ENCODE results near the gene HECTD4. TPM values are rescaled to one million over a fixed set of nuclear protein-coding genes. Genes with fewer than 3 reads are reported as not detected.

Gene HECTD4
- total and polyA plus RNA-seq, 12 donors = 17.5 to 50.0 (median 27.7) TPM

DNA sequence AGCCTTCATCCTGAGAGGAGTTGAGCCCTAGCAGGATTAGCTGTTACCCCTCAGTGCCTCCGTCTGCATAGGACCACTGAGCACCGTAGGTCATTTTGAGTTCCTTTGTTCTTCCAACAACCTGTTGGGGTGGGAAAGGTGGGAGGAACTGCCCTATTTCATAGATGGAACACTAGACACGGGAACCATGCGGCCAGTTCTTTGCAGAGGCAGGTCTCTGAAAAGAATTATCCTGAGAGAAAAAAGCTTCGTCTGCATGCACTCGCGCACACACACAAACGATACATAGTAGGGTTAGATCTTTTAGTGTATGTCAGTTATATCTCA, 228.4 kb downstream of the HECTD4 start:
- no peaks in the 10 kb centered on the region for H3K9me3 ChIP-seq (replicated peaks in 1 of 3)
- 89 to 95% (median 92%) methylated on average over 8 of the region's 8 CpGs for WGBS, 4 donors
- no peak overlapping the region for H3K4me3 ChIP-seq
- no peaks in the 10 kb centered on the region for H3K4me1 ChIP-seq (replicated peaks in 1 of 2)
- H3K27ac ChIP-seq = no peak overlapping the region
- peak in 1 of 7 donors; percentile 43 for DNase-seq
- TF ChIP-seq, protein P1, sequence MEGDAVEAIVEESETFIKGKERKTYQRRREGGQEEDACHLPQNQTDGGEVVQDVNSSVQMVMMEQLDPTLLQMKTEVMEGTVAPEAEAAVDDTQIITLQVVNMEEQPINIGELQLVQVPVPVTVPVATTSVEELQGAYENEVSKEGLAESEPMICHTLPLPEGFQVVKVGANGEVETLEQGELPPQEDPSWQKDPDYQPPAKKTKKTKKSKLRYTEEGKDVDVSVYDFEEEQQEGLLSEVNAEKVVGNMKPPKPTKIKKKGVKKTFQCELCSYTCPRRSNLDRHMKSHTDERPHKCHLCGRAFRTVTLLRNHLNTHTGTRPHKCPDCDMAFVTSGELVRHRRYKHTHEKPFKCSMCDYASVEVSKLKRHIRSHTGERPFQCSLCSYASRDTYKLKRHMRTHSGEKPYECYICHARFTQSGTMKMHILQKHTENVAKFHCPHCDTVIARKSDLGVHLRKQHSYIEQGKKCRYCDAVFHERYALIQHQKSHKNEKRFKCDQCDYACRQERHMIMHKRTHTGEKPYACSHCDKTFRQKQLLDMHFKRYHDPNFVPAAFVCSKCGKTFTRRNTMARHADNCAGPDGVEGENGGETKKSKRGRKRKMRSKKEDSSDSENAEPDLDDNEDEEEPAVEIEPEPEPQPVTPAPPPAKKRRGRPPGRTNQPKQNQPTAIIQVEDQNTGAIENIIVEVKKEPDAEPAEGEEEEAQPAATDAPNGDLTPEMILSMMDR (IDR thresholded peaks at IDR 0.05) = no peak
- no peaks in the 10 kb centered on the region for H3K27me3 ChIP-seq
- intact Hi-C loops (cut with DNase I) = no loop called here
- peaks cover 0 to 62% of the 10 kb centered on the region in 2 donors for H3K36me3 ChIP-seq (replicated peaks in 1 of 2)

DNA sequence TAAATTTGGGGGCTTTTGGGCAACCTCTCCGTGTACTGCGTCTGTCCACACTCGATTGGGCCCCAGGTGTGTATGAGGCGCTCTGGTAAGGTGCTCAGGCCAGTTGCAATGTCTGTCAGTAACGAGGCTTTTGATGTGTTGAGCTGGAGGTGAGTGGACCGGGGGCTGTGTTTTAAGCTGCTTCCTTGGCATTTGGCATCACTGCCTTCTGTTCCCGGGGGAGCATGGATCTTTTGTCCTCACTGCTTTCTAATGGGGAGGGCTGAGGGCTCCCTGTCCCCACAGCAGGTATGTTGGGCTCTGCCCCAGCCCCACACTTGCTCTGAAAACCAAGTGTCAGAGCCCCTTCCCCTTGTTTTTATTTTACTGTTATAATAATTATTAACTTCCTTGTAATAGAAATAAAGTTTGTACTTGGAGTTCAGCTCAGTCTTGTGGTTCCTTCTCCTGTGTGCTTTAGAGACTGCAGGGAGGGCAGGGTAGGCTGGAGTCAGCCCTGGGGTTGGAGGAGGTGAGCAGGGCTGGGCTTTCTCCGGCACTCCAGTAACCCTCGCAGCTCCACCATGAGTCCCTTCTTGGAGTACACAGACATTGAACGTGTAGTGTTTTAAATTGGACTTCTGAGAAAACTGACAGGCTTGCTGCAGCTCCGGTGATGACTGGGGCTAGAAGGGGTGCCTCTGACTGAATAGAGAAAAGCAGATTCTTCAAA, 228.9 kb downstream of the HECTD4 start:
- intact Hi-C loops (cut with DNase I) = no loop called here
- no peak overlapping the region for H3K27ac ChIP-seq
- peaks cover 0 to 62% of the 10 kb centered on the region in 2 donors for H3K36me3 ChIP-seq (replicated peaks in 1 of 2)
- TF ChIP-seq, protein P1 (IDR thresholded peaks at IDR 0.05) = no peak
- no peak for TF ChIP-seq POLR2A (IDR thresholded peaks at IDR 0.05)
- no peaks in the 10 kb centered on the region for H3K9me3 ChIP-seq (replicated peaks in 1 of 3)
- no peak overlapping the region for H3K4me3 ChIP-seq
- H3K27me3 ChIP-seq = no peaks in the 10 kb centered on the region
- H3K4me1 ChIP-seq (replicated peaks in 1 of 2) = no peaks in the 10 kb centered on the region
- DNase-seq = peak in 1 of 7 donors; percentile 17
- 87 to 91% (median 89%) methylated on average over 9 to 11 of the region's 11 CpGs for WGBS, 4 donors

DNA sequence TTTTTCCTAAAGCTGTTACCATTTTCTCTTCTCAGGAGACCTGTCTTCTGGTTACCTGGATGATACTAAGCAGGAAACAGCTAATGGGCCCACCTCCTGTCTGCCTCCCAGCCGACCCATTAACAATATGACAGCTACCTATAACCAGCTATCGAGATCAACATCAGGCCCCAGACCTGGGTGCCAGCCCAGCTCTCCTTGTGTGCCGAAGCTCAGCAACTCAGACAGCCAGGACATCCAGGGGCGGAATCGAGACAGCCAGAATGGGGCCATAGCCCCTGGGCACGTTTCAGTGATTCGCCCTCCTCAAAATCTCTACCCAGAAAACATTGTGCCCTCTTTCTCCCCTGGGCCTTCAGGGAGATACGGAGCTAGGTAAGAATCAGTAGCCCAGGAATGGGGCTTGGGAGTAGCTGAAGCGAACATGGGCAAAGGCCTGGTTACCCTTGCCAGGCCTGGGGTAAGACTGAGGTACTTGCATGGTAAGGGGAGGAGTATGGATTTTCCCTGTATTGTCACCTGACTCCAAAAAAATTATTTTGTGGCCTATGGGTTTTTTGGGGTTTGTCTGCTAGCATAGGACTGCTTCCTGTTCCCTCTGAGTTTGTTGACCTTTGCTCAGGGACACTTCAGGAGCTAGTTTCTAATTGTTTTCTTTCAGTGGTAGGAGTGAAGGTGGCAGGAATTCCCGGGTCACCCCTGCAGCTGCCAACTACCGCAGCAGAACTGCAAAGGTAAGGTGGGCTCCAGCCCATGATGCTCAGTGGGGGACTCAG, 230.3 kb downstream of the HECTD4 start:
- WGBS, 4 donors = 94% methylated on average over 11 of the region's 11 CpGs
- Histone ChIP-seq H3K27ac (no peak overlapping the region), H3K36me3 (replicated peaks in 1 of 2) (peaks cover 0 to 65% of the 10 kb centered on the region in 2 donors), H3K9me3 (replicated peaks in 1 of 3) (no peaks in the 10 kb centered on the region), H3K27me3 (no peaks in the 10 kb centered on the region), H3K4me1 (replicated peaks in 1 of 2) (no peaks in the 10 kb centered on the region), H3K4me3 (no peak overlapping the region)
- intact Hi-C loops (cut with DNase I) = no loop called here
- DNase-seq = peak in 2 of 7 donors; percentile 16 to 46
- TF ChIP-seq, protein P1 (IDR thresholded peaks at IDR 0.05) = no peak
- TF ChIP-seq POLR2A (IDR thresholded peaks at IDR 0.05) = no peak

DNA sequence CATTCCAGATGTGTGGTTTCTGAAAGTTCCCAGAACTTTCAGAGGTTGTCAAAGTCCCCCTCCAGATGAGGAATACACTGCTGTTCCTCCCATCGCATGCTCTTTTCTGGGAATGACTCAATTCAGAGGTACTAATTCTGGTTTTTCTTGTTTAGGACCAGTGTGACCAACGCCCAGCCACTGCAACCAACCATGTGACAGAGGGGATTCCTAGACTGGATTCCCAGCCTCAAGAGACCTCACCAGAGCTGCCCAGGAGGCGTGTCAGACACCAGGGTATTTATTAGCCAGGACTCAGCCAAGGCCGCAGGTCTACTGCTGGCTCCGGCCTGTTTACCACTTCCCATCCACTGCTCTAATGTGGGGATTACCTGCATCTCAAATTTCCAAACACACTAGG, 232.6 kb downstream of the HECTD4 start:
- Histone ChIP-seq H3K27me3 (no peaks in the 10 kb centered on the region), H3K4me1 (replicated peaks in 1 of 2) (no peaks in the 10 kb centered on the region), H3K9me3 (replicated peaks in 1 of 3) (no peaks in the 10 kb centered on the region), H3K27ac (no peak overlapping the region), H3K36me3 (replicated peaks in 1 of 2) (peaks cover 0 to 82% of the 10 kb centered on the region in 2 donors), H3K4me3 (no peak overlapping the region)
- TF ChIP-seq, protein P1 (IDR thresholded peaks at IDR 0.05) = no peak
- TF ChIP-seq POLR2A (IDR thresholded peaks at IDR 0.05) = no peak
- intact Hi-C loops (cut with DNase I) = no loop called here
- DNase-seq = peak in 2 of 7 donors; percentile 15 to 31
- WGBS, 4 donors = 91 to 100% (median 96%) methylated on average over 4 to 5 of the region's 5 CpGs
